Choroid plexus epithelial cell (primary cell): ENCODE data around the gene CXCR3.

ENCODE experiments used
- DNase-seq: peaks from one replicate; pipeline ENCODE4 v3.0.0-alpha.2; 2010; ENCODE audit warnings: low read depth
- H3K4me3 ChIP-seq: 2 replicates; pipeline ENCODE4 v1.5.1; 2011; ENCODE audit warnings: low read depth, mild to moderate bottlenecking, control low read depth, low read length, moderate library complexity
- CTCF ChIP-seq: conservative IDR thresholded peaks from 2 replicates; pipeline ENCODE4 v1.5.1; 2011; ENCODE audit warnings: low read depth, mild to moderate bottlenecking, control low read depth, inconsistent platforms, low read length, moderate library complexity

CXCR3 gene

GRCh38 chrX:71609095-71609750 lies 9.1 kb downstream of the CXCR3 start:
- H3K4me3 ChIP-seq = no peak overlapping the region
- no peak for TF ChIP-seq CTCF
- DNase-seq = no peak

- DNase-seq = no peak
- no peak for TF ChIP-seq CTCF
- no peak overlapping the region for H3K4me3 ChIP-seq
Observed at GRCh38 chrX:71607488-71607887, 10.8 kb downstream of the CXCR3 start.

DNA sequence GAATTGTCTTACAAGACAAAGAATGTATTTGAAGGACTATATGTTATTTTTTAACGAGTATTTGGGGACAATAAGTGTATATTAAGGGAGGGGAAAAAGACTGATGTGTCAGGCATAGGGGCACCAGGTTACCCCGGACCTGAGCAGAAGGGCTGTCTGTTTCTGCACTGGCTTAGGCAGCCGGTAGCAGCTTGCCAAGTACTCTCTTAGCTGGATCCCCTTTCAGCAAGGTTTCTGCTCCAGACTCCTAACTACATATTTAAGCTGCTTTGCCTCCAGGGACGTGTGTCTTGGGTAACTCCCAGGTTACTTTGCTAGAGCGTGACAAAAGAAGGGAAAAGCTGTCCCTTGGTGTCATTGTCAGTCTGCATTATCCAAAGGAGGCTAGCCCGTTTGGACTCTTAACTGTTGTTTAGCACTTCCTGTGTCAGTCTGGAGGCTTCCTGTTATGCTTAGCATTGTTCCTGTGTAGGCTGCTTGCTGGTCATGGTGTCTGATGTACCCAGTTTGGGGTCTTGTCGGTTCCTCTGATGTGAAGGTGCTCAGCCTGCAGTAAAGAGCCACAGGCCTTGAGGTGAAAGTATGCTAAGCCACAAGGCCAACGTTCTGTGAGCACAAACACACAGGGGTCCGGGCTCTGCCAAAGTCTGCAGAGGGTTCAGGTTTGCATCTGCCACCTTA lies 11.6 kb downstream of the CXCR3 start:
- no peak for TF ChIP-seq CTCF
- H3K4me3 ChIP-seq = no peak overlapping the region
- DNase-seq = no peak

DNA sequence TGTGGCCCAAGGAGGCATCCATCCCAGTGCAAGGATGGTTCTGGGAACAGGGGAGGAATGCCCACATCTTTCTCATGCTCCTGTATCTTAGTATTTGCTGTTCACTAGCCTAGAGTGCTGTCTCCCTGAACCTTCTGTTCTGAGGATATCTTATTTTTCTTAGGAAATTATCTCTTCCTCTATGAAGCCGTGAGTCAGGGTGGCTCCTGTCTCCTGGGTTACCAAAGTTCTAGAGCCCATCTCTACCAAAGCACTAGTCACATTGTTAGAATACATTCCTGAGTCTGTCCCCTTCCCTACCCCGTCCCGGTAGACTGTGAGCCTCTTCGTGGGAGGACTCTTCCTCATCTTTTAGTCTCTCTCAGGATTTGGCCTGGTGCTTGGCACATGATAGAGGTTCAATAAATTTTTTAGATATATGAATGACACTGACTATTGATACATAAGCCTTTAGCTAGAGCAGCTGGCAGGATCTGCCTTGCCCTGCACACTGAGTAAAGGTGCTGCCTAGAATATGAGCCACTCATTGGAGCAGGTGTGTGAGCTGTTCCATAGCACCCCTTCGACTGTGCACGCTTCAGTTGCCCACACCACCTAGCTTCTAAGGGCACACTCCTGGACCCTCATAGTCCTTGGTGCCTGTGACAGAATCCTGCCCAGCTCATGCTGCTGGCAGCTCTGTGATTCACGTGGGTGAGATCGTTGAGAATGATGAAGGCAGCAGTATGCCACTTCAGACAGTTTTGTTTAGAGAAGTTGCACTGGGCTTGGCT lies 13.3 kb downstream of the CXCR3 start:
- TF ChIP-seq CTCF = no peak
- no peak for DNase-seq
- H3K4me3 ChIP-seq = no peak overlapping the region

- TF ChIP-seq CTCF = no peak
- DNase-seq = peak; percentile 59
- no peak overlapping the region for H3K4me3 ChIP-seq
Observed at GRCh38 chrX:71604141-71604540, 14.2 kb downstream of the CXCR3 start.

DNA sequence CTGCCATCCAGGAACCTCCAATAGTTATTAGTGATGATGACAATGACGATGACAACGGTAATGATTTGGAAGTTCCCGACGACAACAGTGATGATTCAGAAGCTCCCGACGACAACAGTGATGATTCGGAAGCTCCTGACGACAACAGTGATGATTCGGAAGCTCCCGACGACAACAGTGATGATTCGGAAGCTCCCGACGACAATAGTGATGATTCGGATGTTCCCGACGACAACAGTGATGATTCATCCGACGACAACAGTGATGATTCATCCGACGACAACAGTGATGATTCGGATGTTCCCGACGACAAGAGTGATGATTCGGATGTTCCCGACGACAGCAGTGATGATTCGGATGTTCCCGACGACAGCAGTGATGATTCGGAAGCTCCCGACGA lies 14.7 kb downstream of the CXCR3 start:
- H3K4me3 ChIP-seq = no peak overlapping the region
- DNase-seq = no peak
- no peak for TF ChIP-seq CTCF
